Vagina (tissue), 2 donors: ENCODE measurements around the gene PROZ. TPM values are rescaled to one million over a fixed set of nuclear protein-coding genes. Genes with fewer than 3 reads are reported as not detected.

Source experiments
- DNase-seq, 2 donors: peaks; one replicate each; pipeline ENCODE4 v3.0.0-alpha.2; 2017; ENCODE audit errors: extremely low spot score in 2 of 2
- H3K27ac ChIP-seq: fragments of 200-600 bp; sonication (generic); one replicate; pipeline ENCODE4 v1.5.1; 2019
- H3K27me3 ChIP-seq: fragments of 200-600 bp; sonication (generic); one replicate; pipeline ENCODE4 v1.5.1; 2019
- H3K36me3 ChIP-seq, 2 donors: fragments of 200-600 bp; sonication (generic); one replicate each; pipeline ENCODE4 v1.5.1; 2017 to 2019
- H3K4me1 ChIP-seq: fragments of 200-600 bp; sonication (generic); one replicate; pipeline ENCODE4 v1.5.1; 2019
- H3K4me3 ChIP-seq, 2 donors: fragments of 200-600 bp; sonication (generic); 1 replicate in 1 of 2; 2 replicates in 1 of 2; pipeline ENCODE4 v1.5.1; 2016 to 2019
- H3K9me3 ChIP-seq: fragments of 200-600 bp; sonication (generic); one replicate; pipeline ENCODE4 v1.5.1; 2019
- CTCF ChIP-seq, 3 experiments: fragments of 450-650 bp in 2 of 3; fragments of 200-600 bp in 1 of 3; sonication (generic) in 1 of 3; IDR thresholded peaks; one replicate each; pipeline ENCODE4 v1.5.1; 2017 to 2019; ENCODE audit warnings: antibody characterized with exemption in 3 of 3, mild to moderate bottlenecking in 2 of 3, moderate library complexity in 2 of 3
- POLR2A ChIP-seq, 2 donors: fragments of 450-650 bp; IDR thresholded peaks; one replicate each; pipeline ENCODE4 v1.6.1; 2017; ENCODE audit warnings: antibody characterized with exemption in 2 of 2, mild to moderate bottlenecking in 2 of 2, moderate library complexity in 2 of 2
- POLR2AphosphoS5 ChIP-seq, 2 donors: sonication (generic); formaldehyde crosslinking; IDR thresholded peaks; one replicate each; pipeline ENCODE4 v1.9.0; 2017; ENCODE audit warnings: antibody characterized with exemption in 2 of 2, mild to moderate bottlenecking in 2 of 2, low read depth in 1 of 2; ENCODE audit not compliant: insufficient read depth in 1 of 2
- intact Hi-C: fragments of 100-400 bp; cut with DNase I; formaldehyde crosslinking; loops from one replicate; pipeline ENCODE4 v1.15.1; 2023
- total RNA-seq: library from RNA; depleted of rRNA; stranded (reverse); fragments of >200 nt; gene quantifications from one replicate; pipeline ENCODE4 v1.2.3, GENCODE V29; 2016

PROZ gene
- total RNA-seq, 1 donor from 2014 or later: not detected

- no peak overlapping the region for H3K4me3 ChIP-seq
- H3K27ac ChIP-seq: no peak overlapping the region
- no peak for TF ChIP-seq POLR2A (IDR thresholded peaks at IDR 0.05)
- TF ChIP-seq POLR2AphosphoS5 (IDR thresholded peaks at IDR 0.05; ENCODE audit: insufficient read depth in 1 of 2, low read depth in 1 of 2): no peak
- no peak for TF ChIP-seq CTCF (IDR thresholded peaks at IDR 0.05)
- H3K27me3 ChIP-seq: no peaks in the 10 kb centered on the region
- no peaks in the 10 kb centered on the region for H3K9me3 ChIP-seq
- H3K4me1 ChIP-seq: no peaks in the 10 kb centered on the region
- intact Hi-C loops: no loop called here
- no peak for DNase-seq
- peaks cover 0 to 55% of the 10 kb centered on the region in 2 donors for H3K36me3 ChIP-seq
Observed at GRCh38 chr13:113192279-113192678, 33.8 kb downstream of the PROZ start.

GRCh38 chr13:113192902-113193301 lies 34.5 kb downstream of the PROZ start:
- TF ChIP-seq POLR2A (IDR thresholded peaks at IDR 0.05): no peak
- no peak for TF ChIP-seq CTCF (IDR thresholded peaks at IDR 0.05)
- TF ChIP-seq POLR2AphosphoS5 (IDR thresholded peaks at IDR 0.05; ENCODE audit: insufficient read depth in 1 of 2, low read depth in 1 of 2): no peak
- Histone ChIP-seq H3K27ac (no peak overlapping the region), H3K4me3 (no peak overlapping the region), H3K36me3 (peaks cover 0 to 61% of the 10 kb centered on the region in 2 donors), H3K27me3 (no peaks in the 10 kb centered on the region), H3K4me1 (no peaks in the 10 kb centered on the region), H3K9me3 (no peaks in the 10 kb centered on the region)
- DNase-seq: no peak
- intact Hi-C loops: no loop called here

- H3K9me3 ChIP-seq: no peaks in the 10 kb centered on the region
- H3K36me3 ChIP-seq: peaks cover 0 to 71% of the 10 kb centered on the region in 2 donors
- intact Hi-C loops: no loop called here
- no peak overlapping the region for H3K4me3 ChIP-seq
- TF ChIP-seq CTCF (IDR thresholded peaks at IDR 0.05): no peak
- no peak for TF ChIP-seq POLR2A (IDR thresholded peaks at IDR 0.05)
- no peak for TF ChIP-seq POLR2AphosphoS5 (IDR thresholded peaks at IDR 0.05; ENCODE audit: insufficient read depth in 1 of 2, low read depth in 1 of 2)
- no peak for DNase-seq
- H3K27me3 ChIP-seq: no peaks in the 10 kb centered on the region
- H3K4me1 ChIP-seq: no peaks in the 10 kb centered on the region
- H3K27ac ChIP-seq: no peak overlapping the region
Observed at GRCh38 chr13:113195360-113195759, 36.9 kb downstream of the PROZ start.

- peaks cover 0 to 66% of the 10 kb centered on the region in 2 donors for H3K36me3 ChIP-seq
- TF ChIP-seq POLR2AphosphoS5 (IDR thresholded peaks at IDR 0.05; ENCODE audit: insufficient read depth in 1 of 2, low read depth in 1 of 2) (no peak), POLR2A (IDR thresholded peaks at IDR 0.05) (no peak), CTCF (IDR thresholded peaks at IDR 0.05) (no peak)
- no peak overlapping the region for H3K4me3 ChIP-seq
- H3K9me3 ChIP-seq: no peaks in the 10 kb centered on the region
- H3K27ac ChIP-seq: no peak overlapping the region
- no peaks in the 10 kb centered on the region for H3K27me3 ChIP-seq
- no peak for DNase-seq
- no peaks in the 10 kb centered on the region for H3K4me1 ChIP-seq
- intact Hi-C loops: no loop called here
Observed at GRCh38 chr13:113196970-113197737, 38.7 kb downstream of the PROZ start.

- Histone ChIP-seq H3K27me3 (no peaks in the 10 kb centered on the region), H3K27ac (no peak overlapping the region), H3K4me3 (no peak overlapping the region), H3K9me3 (no peaks in the 10 kb centered on the region), H3K36me3 (peaks cover 0 to 33% of the 10 kb centered on the region in 2 donors), H3K4me1 (peaks cover 37% of the 10 kb centered on the region)
- peak in 1 of 2 donors; percentile 13 for DNase-seq
- intact Hi-C loops: loop anchor here (10.0 kb wide), 1 partner anchor 93 kb away; the partner anchor contains the start of gene LAMP1
- no peak for TF ChIP-seq CTCF (IDR thresholded peaks at IDR 0.05)
- no peak for TF ChIP-seq POLR2AphosphoS5 (IDR thresholded peaks at IDR 0.05; ENCODE audit: insufficient read depth in 1 of 2, low read depth in 1 of 2)
- TF ChIP-seq POLR2A (IDR thresholded peaks at IDR 0.05): no peak
Observed at GRCh38 chr13:113201815-113202214, 43.4 kb downstream of the PROZ start.
